Hair follicle dermal papilla cell (primary cell): ENCODE measurements around the gene MIA2. TPM values are rescaled to one million over a fixed set of nuclear protein-coding genes. Genes with fewer than 3 reads are reported as not detected.

Source experiments
- total RNA-seq: library from RNA; depleted of rRNA; stranded (reverse); fragments of >200 nt; gene quantifications from 2 replicates; pipeline ENCODE4 v1.2.3, GENCODE V29; 2012

The MIA2 gene, protein sequence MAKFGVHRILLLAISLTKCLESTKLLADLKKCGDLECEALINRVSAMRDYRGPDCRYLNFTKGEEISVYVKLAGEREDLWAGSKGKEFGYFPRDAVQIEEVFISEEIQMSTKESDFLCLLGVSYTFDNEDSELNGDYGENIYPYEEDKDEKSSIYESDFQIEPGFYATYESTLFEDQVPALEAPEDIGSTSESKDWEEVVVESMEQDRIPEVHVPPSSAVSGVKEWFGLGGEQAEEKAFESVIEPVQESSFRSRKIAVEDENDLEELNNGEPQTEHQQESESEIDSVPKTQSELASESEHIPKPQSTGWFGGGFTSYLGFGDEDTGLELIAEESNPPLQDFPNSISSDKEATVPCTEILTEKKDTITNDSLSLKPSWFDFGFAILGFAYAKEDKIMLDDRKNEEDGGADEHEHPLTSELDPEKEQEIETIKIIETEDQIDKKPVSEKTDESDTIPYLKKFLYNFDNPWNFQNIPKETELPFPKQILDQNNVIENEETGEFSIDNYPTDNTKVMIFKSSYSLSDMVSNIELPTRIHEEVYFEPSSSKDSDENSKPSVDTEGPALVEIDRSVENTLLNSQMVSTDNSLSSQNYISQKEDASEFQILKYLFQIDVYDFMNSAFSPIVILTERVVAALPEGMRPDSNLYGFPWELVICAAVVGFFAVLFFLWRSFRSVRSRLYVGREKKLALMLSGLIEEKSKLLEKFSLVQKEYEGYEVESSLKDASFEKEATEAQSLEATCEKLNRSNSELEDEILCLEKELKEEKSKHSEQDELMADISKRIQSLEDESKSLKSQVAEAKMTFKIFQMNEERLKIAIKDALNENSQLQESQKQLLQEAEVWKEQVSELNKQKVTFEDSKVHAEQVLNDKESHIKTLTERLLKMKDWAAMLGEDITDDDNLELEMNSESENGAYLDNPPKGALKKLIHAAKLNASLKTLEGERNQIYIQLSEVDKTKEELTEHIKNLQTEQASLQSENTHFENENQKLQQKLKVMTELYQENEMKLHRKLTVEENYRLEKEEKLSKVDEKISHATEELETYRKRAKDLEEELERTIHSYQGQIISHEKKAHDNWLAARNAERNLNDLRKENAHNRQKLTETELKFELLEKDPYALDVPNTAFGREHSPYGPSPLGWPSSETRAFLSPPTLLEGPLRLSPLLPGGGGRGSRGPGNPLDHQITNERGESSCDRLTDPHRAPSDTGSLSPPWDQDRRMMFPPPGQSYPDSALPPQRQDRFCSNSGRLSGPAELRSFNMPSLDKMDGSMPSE (N-terminal part only)
- 14.6 and 18.0 TPM in 2 replicates for total RNA-seq

DNA sequence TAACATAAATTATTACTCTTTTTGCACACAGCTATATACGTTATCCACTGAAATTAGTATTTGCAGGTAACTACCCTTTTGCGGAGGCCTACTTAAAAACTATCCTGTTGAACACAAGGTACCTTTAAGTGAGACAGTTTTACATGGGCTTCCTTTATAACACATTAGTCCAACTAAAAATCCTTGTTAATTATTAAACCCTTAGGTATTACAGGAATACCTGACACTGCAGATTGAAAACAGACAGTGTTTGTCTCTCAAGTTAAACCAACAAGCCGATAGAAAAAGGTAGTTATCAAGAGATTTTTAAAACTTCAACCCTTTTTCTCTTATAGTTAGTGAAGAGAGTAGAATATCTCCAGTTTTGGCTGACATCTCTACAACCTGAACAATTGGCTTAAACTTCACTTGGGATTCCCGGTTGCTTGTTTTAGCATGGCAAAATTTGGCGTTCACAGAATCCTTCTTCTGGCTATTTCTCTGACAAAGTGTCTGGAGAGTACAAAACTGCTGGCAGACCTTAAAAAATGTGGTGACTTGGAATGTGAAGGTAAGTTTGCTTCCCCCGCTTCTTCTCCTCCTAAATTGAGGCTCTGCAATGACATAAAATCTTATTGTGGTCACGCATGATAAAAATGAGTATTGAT, at the start of gene MIA2:
TSS of gene MIA2 (plus strand) at position 236 of the 647 bp plus-strand sequence. CDS start at position 436, 200 bp downstream.

DNA sequence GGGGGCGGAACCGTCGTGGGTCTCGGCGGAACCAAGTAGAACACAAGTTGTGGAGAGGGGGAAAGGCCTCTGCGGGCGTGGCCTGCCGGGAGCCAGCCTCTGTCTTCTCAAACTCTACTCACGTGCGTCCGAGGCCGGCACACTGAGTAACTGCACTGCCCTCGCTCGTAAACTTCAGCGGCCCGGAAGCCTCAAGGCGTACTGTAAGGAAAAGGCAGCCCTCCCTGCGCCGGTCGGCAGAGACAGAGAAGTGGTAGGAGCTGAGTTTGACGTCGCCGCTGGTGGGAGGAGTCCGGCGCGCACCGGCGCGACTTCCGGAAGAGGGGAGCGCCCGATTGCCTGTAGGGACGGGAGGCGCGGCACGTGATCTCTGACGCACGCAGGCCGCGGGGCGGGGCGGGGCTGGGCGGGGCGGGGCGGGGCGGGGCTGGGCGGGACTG, 198.5 kb downstream of the MIA2 start, which contains the start of gene FBXO33:
TSS of gene FBXO33 (minus strand) at position 255 of the 440 bp plus-strand sequence. CDS start 271 bp downstream, outside the sequence.

Other genes starting within 250 kb of the MIA2 start
- gene SEC23A, start 130.7 kb upstream of the MIA2 start, total RNA-seq, result 331 and 445 TPM in 2 replicates
- gene GEMIN2, start 119.6 kb upstream of the MIA2 start, total RNA-seq, result 10.2 and 10.4 TPM in 2 replicates
- 28.1 and 30.5 TPM in 2 replicates for gene TRAPPC6B, start 63.6 kb upstream of the MIA2 start, total RNA-seq
- gene PNN, start 58.7 kb upstream of the MIA2 start, total RNA-seq, result 17.2 and 18.8 TPM in 2 replicates
- 17.1 and 19.6 TPM in 2 replicates for gene FBXO33, start 198.5 kb downstream of the MIA2 start, total RNA-seq